Measurements from ENCODE around the gene CCDC28B. TPM values are rescaled to one million over a fixed set of nuclear protein-coding genes. Genes with fewer than 3 reads are reported as not detected.

Gene CCDC28B
- total and polyA plus RNA-seq, 2 of the 13 experiments (the other 11 are each of a cell fraction or from before 2014, with no cell fraction given), result 2.6 to 3.5 TPM

DNA sequence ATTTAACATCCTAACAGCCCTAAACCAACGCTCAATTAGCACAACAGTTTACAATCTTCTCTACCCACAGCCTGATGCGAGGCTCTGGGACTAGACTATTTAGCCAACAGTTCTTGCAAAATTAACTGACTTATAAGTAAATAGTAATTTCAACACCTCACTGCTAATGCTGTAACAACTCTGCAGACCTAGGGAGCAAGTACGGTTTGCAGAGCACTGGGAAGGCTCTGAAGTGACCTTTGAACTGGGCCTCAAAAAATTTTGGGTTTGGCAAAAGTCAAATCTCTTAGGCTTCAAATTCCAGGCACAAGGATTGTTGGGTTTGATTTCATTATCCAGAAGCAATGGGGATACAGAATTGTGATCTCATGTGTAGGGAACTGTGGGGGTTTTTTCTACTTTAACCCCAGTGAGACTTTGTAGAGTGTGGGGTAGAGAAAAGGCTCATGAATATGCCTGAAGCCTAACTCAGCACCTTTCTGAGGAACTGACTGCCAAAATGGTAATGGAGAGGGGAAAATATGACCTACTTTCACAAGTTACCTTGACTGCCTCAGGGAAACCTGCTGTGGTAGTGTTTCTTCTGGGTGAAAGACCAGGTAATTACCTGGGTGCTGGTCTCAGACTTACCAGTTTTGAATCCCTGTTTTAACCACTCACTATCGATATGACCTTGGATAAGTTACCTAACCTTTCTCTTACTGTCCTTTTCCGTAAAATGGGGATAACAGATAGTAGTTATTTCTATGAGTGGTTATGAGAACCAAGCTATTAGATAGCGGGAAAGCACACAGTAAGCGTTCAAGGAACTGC lies 21.8 kb upstream of the CCDC28B start (continued):
- TF ChIP-seq ZNF354B (CRISPR knock-in tag; IDR thresholded peaks at IDR 0.05) (no peak), ZNF180 (CRISPR knock-in tag; IDR thresholded peaks at IDR 0.05; ENCODE audit: borderline replicate concordance, low read depth) (no peak), POLR2AphosphoS2 (IDR thresholded peaks at IDR 0.05; ENCODE audit: low read depth, low read length) (no peak), ZNF816 (CRISPR knock-in tag; IDR thresholded peaks at IDR 0.05; ENCODE audit: borderline replicate concordance) (no peak), PHF21A (CRISPR knock-in tag; IDR thresholded peaks at IDR 0.05) (no peak), JARID2 (CRISPR knock-in tag; IDR thresholded peaks at IDR 0.05; ENCODE audit: insufficient replicate concordance) (peak; percentile 22), FOXA3 (CRISPR knock-in tag; IDR thresholded peaks at IDR 0.05) (peak; percentile 91), HOXA3 (CRISPR knock-in tag; IDR thresholded peaks at IDR 0.05) (peak; percentile 24; the same call in 1 of the 2 replicates), TOE1 (CRISPR knock-in tag; IDR thresholded peaks at IDR 0.05) (no peak), HOXD1 (CRISPR knock-in tag; IDR thresholded peaks at IDR 0.05) (no peak), SMARCC2 (IDR thresholded peaks at IDR 0.05) (no peak), ZNF557 (CRISPR knock-in tag; IDR thresholded peaks at IDR 0.05) (no peak), RBM39 (IDR thresholded peaks at IDR 0.05; ENCODE audit: low read depth, low read length, poor library complexity, severe bottlenecking) (no peak), KLF16 (CRISPR knock-in tag; IDR thresholded peaks at IDR 0.05) (peak in 1 of 2 experiments; percentile 56; a peak in 1 of 4 replicates), ZNF615 (CRISPR knock-in tag; IDR thresholded peaks at IDR 0.05; ENCODE audit: borderline replicate concordance) (no peak), GPN1 (CRISPR knock-in tag; IDR thresholded peaks at IDR 0.05; ENCODE audit: borderline replicate concordance) (no peak), CREB1 (IDR thresholded peaks at IDR 0.05) (no peak; the same call in 1 of the 2 replicates), CREB1 (CRISPR knock-in tag; IDR thresholded peaks at IDR 0.05) (peak; percentile 76)
- TF ChIP-seq, protein P1, sequence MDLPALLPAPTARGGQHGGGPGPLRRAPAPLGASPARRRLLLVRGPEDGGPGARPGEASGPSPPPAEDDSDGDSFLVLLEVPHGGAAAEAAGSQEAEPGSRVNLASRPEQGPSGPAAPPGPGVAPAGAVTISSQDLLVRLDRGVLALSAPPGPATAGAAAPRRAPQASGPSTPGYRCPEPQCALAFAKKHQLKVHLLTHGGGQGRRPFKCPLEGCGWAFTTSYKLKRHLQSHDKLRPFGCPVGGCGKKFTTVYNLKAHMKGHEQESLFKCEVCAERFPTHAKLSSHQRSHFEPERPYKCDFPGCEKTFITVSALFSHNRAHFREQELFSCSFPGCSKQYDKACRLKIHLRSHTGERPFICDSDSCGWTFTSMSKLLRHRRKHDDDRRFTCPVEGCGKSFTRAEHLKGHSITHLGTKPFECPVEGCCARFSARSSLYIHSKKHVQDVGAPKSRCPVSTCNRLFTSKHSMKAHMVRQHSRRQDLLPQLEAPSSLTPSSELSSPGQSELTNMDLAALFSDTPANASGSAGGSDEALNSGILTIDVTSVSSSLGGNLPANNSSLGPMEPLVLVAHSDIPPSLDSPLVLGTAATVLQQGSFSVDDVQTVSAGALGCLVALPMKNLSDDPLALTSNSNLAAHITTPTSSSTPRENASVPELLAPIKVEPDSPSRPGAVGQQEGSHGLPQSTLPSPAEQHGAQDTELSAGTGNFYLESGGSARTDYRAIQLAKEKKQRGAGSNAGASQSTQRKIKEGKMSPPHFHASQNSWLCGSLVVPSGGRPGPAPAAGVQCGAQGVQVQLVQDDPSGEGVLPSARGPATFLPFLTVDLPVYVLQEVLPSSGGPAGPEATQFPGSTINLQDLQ (CRISPR knock-in tag; IDR thresholded peaks at IDR 0.05), result no peak
- TF ChIP-seq, protein P2, sequence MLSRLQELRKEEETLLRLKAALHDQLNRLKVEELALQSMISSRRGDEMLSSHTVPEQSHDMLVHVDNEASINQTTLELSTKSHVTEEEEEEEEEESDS (CRISPR knock-in tag; IDR thresholded peaks at IDR 0.05; ENCODE audit: borderline replicate concordance), result no peak
- TF ChIP-seq, protein P3, sequence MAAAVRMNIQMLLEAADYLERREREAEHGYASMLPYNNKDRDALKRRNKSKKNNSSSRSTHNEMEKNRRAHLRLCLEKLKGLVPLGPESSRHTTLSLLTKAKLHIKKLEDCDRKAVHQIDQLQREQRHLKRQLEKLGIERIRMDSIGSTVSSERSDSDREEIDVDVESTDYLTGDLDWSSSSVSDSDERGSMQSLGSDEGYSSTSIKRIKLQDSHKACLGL (CRISPR knock-in tag; IDR thresholded peaks at IDR 0.05), result no peak
- TF ChIP-seq, protein P4, sequence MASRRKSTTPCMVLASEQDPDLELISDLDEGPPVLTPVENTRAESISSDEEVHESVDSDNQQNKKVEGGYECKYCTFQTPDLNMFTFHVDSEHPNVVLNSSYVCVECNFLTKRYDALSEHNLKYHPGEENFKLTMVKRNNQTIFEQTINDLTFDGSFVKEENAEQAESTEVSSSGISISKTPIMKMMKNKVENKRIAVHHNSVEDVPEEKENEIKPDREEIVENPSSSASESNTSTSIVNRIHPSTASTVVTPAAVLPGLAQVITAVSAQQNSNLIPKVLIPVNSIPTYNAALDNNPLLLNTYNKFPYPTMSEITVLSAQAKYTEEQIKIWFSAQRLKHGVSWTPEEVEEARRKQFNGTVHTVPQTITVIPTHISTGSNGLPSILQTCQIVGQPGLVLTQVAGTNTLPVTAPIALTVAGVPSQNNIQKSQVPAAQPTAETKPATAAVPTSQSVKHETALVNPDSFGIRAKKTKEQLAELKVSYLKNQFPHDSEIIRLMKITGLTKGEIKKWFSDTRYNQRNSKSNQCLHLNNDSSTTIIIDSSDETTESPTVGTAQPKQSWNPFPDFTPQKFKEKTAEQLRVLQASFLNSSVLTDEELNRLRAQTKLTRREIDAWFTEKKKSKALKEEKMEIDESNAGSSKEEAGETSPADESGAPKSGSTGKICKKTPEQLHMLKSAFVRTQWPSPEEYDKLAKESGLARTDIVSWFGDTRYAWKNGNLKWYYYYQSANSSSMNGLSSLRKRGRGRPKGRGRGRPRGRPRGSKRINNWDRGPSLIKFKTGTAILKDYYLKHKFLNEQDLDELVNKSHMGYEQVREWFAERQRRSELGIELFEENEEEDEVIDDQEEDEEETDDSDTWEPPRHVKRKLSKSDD (CRISPR knock-in tag; IDR thresholded peaks at IDR 0.05; ENCODE audit: low read depth), result no peak
- TF ChIP-seq, protein P5, sequence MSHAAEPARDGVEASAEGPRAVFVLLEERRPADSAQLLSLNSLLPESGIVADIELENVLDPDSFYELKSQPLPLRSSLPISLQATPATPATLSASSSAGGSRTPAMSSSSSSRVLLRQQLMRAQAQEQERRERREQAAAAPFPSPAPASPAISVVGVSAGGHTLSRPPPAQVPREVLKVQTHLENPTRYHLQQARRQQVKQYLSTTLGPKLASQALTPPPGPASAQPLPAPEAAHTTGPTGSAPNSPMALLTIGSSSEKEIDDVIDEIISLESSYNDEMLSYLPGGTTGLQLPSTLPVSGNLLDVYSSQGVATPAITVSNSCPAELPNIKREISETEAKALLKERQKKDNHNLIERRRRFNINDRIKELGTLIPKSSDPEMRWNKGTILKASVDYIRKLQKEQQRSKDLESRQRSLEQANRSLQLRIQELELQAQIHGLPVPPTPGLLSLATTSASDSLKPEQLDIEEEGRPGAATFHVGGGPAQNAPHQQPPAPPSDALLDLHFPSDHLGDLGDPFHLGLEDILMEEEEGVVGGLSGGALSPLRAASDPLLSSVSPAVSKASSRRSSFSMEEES (CRISPR knock-in tag; IDR thresholded peaks at IDR 0.05), result no peak
